Tibial nerve (tissue), 4 donors: ENCODE data around the gene C3orf22. TPM values are rescaled to one million over a fixed set of nuclear protein-coding genes. Genes with fewer than 3 reads are reported as not detected.

Experiments
- DNase-seq, 2 donors: peaks; one replicate each; pipeline ENCODE4 v3.0.0-alpha.2; 2019; ENCODE audit warnings: low spot score in 2 of 2
- H3K27ac ChIP-seq, 4 donors: fragments of 200-600 bp; sonication (generic) in 3 of 4; one replicate each; pipeline ENCODE4 v1.5.1; 2017 to 2019; ENCODE audit warnings: mild to moderate bottlenecking in 1 of 4
- H3K27me3 ChIP-seq, 2 donors: fragments of 200-600 bp; sonication (generic) in 1 of 2; one replicate each; pipeline versions ENCODE4 v1.5.1 to v1.6.0; 2017 to 2019
- H3K36me3 ChIP-seq, 3 donors: fragments of 200-600 bp; sonication (generic); one replicate each; pipeline ENCODE4 v1.5.1; 2018 to 2019
- H3K4me1 ChIP-seq, 4 donors: fragments of 200-600 bp; sonication (generic) in 3 of 4; one replicate each; pipeline ENCODE4 v1.5.1; 2017 to 2019
- H3K4me3 ChIP-seq, 4 donors: fragments of 200-600 bp; sonication (generic) in 3 of 4; one replicate each; pipeline ENCODE4 v1.5.1; 2017 to 2019; ENCODE audit warnings: mild to moderate bottlenecking in 1 of 4, moderate library complexity in 1 of 4
- H3K9me3 ChIP-seq, 4 donors: fragments of 200-600 bp; sonication (generic) in 3 of 4; one replicate each; pipeline ENCODE4 v1.5.1; 2017 to 2019
- EP300 ChIP-seq, 2 donors: sonication (generic); formaldehyde crosslinking; IDR thresholded peaks; one replicate each; pipeline ENCODE4 v1.6.1; 2017; ENCODE audit warnings: antibody characterized with exemption in 2 of 2, mild to moderate bottlenecking in 1 of 2
- POLR2A ChIP-seq, 2 donors: fragments of 450-650 bp; IDR thresholded peaks; one replicate each; pipeline ENCODE4 v1.6.1; 2017; ENCODE audit warnings: antibody characterized with exemption in 2 of 2, mild to moderate bottlenecking in 2 of 2, moderate library complexity in 2 of 2
- WGBS, 2 donors: methylation state at CpG; one replicate each; pipeline ENCODE4 v1.1.5; 2018; 5-methylcytosine and 5-hydroxymethylcytosine counted together
- total RNA-seq, 4 donors: library from RNA; depleted of rRNA; stranded (reverse); fragments of >200 nt; gene quantifications; one replicate each; pipeline ENCODE4 v1.1.0, GENCODE V29; 2016
- TF ChIP-seq, protein P1 (sequence below), 5 experiments: fragments of 200-600 bp in 3 of 5; fragments of 450-650 bp in 2 of 5; sonication (generic) in 3 of 5; IDR thresholded peaks; one replicate each; pipeline ENCODE4 v1.5.1; 2016 to 2019; ENCODE audit warnings: antibody characterized with exemption in 5 of 5, mild to moderate bottlenecking in 3 of 5, moderate library complexity in 2 of 5

Gene C3orf22
- total RNA-seq, 4 donors from 2014 or later: not detected

GRCh38 chr3:126545544-126545943 lies 13.2 kb downstream of the C3orf22 start:
- DNase-seq: no peak
- H3K27me3 ChIP-seq: peaks cover 0 to 24% of the 10 kb centered on the region in 2 donors
- 61 to 72% methylated on average over 5 of the region's 5 CpGs for WGBS, 2 donors

GRCh38 chr3:126544596-126545281 lies 14.0 kb downstream of the C3orf22 start:
- no peaks in the 10 kb centered on the region for H3K36me3 ChIP-seq
- WGBS, 2 donors: 77 to 85% methylated on average over 7 of the region's 7 CpGs
- H3K4me1 ChIP-seq: peaks cover 0 to 8% (median 0%) of the 10 kb centered on the region in 4 donors
- no peak for DNase-seq
- peaks cover 0 to 24% of the 10 kb centered on the region in 2 donors for H3K27me3 ChIP-seq
- H3K4me3 ChIP-seq: no peak overlapping the region
- H3K9me3 ChIP-seq: peaks cover 0 to 5% (median 0%) of the 10 kb centered on the region in 4 donors
- H3K27ac ChIP-seq: no peak overlapping the region
- TF ChIP-seq POLR2A (IDR thresholded peaks at IDR 0.05) (no peak), EP300 (IDR thresholded peaks at IDR 0.05) (no peak)
- TF ChIP-seq, protein P1, sequence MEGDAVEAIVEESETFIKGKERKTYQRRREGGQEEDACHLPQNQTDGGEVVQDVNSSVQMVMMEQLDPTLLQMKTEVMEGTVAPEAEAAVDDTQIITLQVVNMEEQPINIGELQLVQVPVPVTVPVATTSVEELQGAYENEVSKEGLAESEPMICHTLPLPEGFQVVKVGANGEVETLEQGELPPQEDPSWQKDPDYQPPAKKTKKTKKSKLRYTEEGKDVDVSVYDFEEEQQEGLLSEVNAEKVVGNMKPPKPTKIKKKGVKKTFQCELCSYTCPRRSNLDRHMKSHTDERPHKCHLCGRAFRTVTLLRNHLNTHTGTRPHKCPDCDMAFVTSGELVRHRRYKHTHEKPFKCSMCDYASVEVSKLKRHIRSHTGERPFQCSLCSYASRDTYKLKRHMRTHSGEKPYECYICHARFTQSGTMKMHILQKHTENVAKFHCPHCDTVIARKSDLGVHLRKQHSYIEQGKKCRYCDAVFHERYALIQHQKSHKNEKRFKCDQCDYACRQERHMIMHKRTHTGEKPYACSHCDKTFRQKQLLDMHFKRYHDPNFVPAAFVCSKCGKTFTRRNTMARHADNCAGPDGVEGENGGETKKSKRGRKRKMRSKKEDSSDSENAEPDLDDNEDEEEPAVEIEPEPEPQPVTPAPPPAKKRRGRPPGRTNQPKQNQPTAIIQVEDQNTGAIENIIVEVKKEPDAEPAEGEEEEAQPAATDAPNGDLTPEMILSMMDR (IDR thresholded peaks at IDR 0.05): no peak

More at GRCh38 chr3:126545544-126545943, 13.2 kb downstream of the C3orf22 start:
- peaks cover 0 to 5% (median 0%) of the 10 kb centered on the region in 4 donors for H3K9me3 ChIP-seq
- H3K27ac ChIP-seq: no peak overlapping the region
- H3K4me3 ChIP-seq: no peak overlapping the region
- H3K4me1 ChIP-seq: peaks cover 0 to 7% (median 0%) of the 10 kb centered on the region in 4 donors
- H3K36me3 ChIP-seq: no peaks in the 10 kb centered on the region
- no peak for TF ChIP-seq EP300 (IDR thresholded peaks at IDR 0.05)
- no peak for TF ChIP-seq POLR2A (IDR thresholded peaks at IDR 0.05)
- TF ChIP-seq, protein P1 (IDR thresholded peaks at IDR 0.05): no peak

- no peak for TF ChIP-seq EP300 (IDR thresholded peaks at IDR 0.05)
- no peak for TF ChIP-seq POLR2A (IDR thresholded peaks at IDR 0.05)
- TF ChIP-seq, protein P1 (IDR thresholded peaks at IDR 0.05): no peak
- H3K27ac ChIP-seq: no peak overlapping the region
- no peaks in the 10 kb centered on the region for H3K36me3 ChIP-seq
- 82 to 96% methylated on average over 2 of the region's 2 CpGs for WGBS, 2 donors
- H3K4me3 ChIP-seq: no peak overlapping the region
- H3K27me3 ChIP-seq: peaks cover 0 to 30% of the 10 kb centered on the region in 2 donors
- H3K9me3 ChIP-seq: peaks cover 0 to 5% (median 0%) of the 10 kb centered on the region in 4 donors
- peaks cover 0 to 8% (median 0%) of the 10 kb centered on the region in 4 donors for H3K4me1 ChIP-seq
- no peak for DNase-seq
Observed at GRCh38 chr3:126543457-126544061, 15.2 kb downstream of the C3orf22 start.

- Histone ChIP-seq H3K27me3 (peaks cover 0 to 36% of the 10 kb centered on the region in 2 donors), H3K4me1 (peaks cover 0 to 8% (median 0%) of the 10 kb centered on the region in 4 donors), H3K27ac (no peak overlapping the region), H3K9me3 (peaks cover 0 to 5% (median 0%) of the 10 kb centered on the region in 4 donors), H3K4me3 (no peak overlapping the region), H3K36me3 (no peaks in the 10 kb centered on the region)
- 77 to 86% methylated on average over 49 to 57 of the region's 57 CpGs for WGBS, 2 donors
- no peak for TF ChIP-seq EP300 (IDR thresholded peaks at IDR 0.05)
- TF ChIP-seq, protein P1 (IDR thresholded peaks at IDR 0.05): no peak
- TF ChIP-seq POLR2A (IDR thresholded peaks at IDR 0.05): no peak
- DNase-seq: peak in 1 of 2 donors; percentile 8
Observed at GRCh38 chr3:126542340-126543241, 16.1 kb downstream of the C3orf22 start.
